GOT3 (cell line): ENCODE measurements around the gene HSH2D.
"Not testable (repeated sequence)": the region's sequence is repeated elsewhere in the genome, so short reads cannot be mapped to it uniquely, and the experiment has no call there.

ENCODE experiments used
- DNase-seq: peaks from one replicate; lab custom pipeline; 2025; ENCODE audit warnings: mixed read lengths; lab: John Stamatoyannopoulos, UW

The HSH2D gene

GRCh38 chr19:16119075-16119857 lies 24.2 kb upstream of the HSH2D start:
- not testable (repeated sequence) for DNase-seq

GRCh38 chr19:16121141-16121540 lies 22.3 kb upstream of the HSH2D start:
- no peak for DNase-seq

- DNase-seq = no peak
These were observed 21.5 kb upstream of the HSH2D start for GRCh38 chr19:16121967-16122366.

- no peak for DNase-seq
These were observed 18.5 kb upstream of the HSH2D start for GRCh38 chr19:16124953-16125352.

- DNase-seq = no peak
These were observed 17.6 kb upstream of the HSH2D start for GRCh38 chr19:16125737-16126495.

GRCh38 chr19:16127080-16127479 lies 16.4 kb upstream of the HSH2D start:
- no peak for DNase-seq

- DNase-seq = no peak
These were observed 15.6 kb upstream of the HSH2D start for GRCh38 chr19:16127776-16128371.

GRCh38 chr19:16131648-16132047 lies 11.8 kb upstream of the HSH2D start:
- no peak for DNase-seq

- DNase-seq = no peak
These were observed 9.7 kb upstream of the HSH2D start for GRCh38 chr19:16133818-16134217.

- DNase-seq = no peak
These were observed 9.0 kb upstream of the HSH2D start for GRCh38 chr19:16134510-16134909.

GRCh38 chr19:16135430-16136127 lies 7.9 kb upstream of the HSH2D start:
- no peak for DNase-seq

- DNase-seq = no peak
These were observed 7.1 kb upstream of the HSH2D start for GRCh38 chr19:16136185-16136999.

GRCh38 chr19:16139752-16140151 lies 3.7 kb upstream of the HSH2D start:
- no peak for DNase-seq

- no peak for DNase-seq
These were observed 2.4 kb upstream of the HSH2D start for GRCh38 chr19:16141043-16141442.

GRCh38 chr19:16142032-16142580 lies 1.4 kb upstream of the HSH2D start:
- no peak for DNase-seq

GRCh38 chr19:16144216-16144581 lies 714 bp downstream of the HSH2D start:
- no peak for DNase-seq

GRCh38 chr19:16146112-16146511 lies 2.6 kb downstream of the HSH2D start:
- DNase-seq = no peak

GRCh38 chr19:16148443-16149229 lies 5.2 kb downstream of the HSH2D start:
- no peak for DNase-seq

GRCh38 chr19:16153582-16154336 lies 10.3 kb downstream of the HSH2D start:
- DNase-seq = no peak

GRCh38 chr19:16154557-16154956 lies 11.1 kb downstream of the HSH2D start:
- DNase-seq = no peak
